HT-29 (cell line): ENCODE measurements around the gene SH2D4B. TPM values are rescaled to one million over a fixed set of nuclear protein-coding genes. Genes with fewer than 3 reads are reported as not detected.
A peak's percentile ranks its signal among the peaks of the same experiment; 100 is the strongest.

Experiments
- DNase-seq: peaks from one replicate; pipeline ENCODE4 v3.0.0-alpha.2; 2015; ENCODE audit warnings: low spot score
- total RNA-seq: library from RNA; depleted of rRNA; stranded (reverse); fragments of >200 nt; shearing (Covaris generic); gene quantifications from 2 replicates; pipeline ENCODE4 v1.2.3, GENCODE V29; 2014

SH2D4B gene
- total RNA-seq, 1 experiment from 2014 or later = not detected

DNA sequence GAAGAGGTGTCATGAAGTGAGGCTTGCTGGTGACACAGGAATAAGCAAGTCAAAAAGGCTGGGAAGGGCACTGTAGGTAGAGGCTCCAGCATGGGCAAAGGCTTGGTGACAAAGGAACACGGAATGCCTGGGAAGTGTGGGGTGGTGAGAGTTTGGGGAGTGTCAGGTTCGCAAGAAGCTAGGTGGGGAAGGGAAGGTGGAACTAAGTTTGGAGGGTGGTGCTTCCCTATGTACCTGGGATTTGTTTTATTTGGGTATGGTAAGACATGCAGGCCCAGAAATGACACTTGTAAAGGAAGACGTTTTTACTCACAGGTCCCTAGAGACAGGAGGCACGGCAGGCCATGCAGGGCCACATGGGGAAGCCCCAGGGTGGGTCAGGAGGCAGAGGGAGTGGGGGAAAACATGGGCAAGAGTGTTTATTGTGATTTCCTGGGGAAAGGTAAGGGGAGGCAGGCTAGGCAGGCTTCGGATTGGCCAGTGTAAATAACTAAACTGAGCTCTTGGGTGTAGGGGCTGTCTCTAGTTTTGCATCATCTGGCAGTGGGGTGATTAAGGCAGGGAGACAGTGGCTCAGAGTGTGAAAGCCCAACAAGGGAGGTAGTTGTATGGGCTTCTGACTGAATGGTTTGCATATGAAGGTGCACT lies 52.1 kb downstream of the SH2D4B start:
- no peak for DNase-seq

DNA sequence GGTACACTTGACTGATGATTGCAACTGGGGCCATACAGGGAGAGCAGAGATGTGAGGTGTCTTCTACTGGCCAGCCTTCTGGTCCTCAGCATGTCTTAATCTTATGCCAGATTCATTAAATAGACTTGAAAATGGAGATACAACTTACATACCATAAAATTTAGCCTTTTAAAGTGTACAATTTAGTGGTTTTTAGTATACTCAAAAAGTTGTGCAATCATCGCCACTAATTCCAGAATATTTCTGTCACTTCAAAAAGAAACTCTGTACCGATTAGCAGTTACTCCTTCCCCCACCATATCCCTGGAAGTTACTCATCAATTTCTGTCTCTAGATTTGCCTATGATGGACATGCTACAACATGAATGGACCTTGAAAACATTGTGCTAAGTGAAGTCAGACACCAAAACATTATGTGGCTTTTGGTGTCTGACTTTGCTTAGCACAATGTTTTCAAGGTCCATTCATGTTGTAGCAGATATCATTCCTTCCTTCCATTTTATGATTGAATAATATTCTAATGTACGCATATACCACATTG lies 53.0 kb downstream of the SH2D4B start:
- no peak for DNase-seq

DNA sequence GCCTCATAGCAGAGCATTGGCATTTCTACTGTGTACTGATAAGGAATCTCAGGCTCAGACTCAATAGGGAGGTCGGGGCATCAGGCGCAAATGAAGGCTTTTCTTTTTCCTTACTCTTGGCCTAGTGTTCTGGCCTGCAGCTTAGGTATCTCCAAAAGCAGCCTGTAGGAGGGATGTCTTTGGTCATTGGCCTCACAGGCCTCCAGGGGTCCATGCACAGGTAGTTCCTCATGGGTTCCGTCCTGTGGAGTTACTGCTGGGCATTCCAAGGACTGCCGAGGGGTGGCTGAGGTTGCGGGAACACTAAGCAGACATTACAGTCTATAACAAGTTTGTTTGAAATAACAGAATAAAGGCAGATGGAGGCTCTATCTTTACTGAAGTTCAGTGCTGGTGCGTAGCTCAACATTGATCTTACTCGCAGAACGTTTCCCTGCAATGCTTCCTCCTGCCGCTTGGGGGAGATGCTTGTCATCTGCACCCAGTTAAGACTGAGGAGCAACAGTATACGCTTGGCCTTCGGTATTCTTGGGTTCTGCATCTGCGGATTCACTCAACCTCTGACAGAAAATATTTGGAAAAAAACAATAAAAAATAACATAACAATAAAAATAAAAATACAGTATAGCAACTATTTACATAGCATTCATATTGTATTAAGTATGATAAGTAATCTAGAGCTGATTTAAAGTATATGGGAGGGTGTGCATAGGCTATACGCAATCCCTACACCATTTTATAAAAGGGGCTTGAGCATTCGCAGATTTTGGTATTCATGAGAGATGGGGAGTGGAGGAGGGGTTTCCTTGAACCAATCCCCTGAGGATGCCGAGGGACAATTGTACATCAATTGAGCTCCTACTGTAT lies 58.9 kb downstream of the SH2D4B start:
- DNase-seq = peak; percentile 57

DNA sequence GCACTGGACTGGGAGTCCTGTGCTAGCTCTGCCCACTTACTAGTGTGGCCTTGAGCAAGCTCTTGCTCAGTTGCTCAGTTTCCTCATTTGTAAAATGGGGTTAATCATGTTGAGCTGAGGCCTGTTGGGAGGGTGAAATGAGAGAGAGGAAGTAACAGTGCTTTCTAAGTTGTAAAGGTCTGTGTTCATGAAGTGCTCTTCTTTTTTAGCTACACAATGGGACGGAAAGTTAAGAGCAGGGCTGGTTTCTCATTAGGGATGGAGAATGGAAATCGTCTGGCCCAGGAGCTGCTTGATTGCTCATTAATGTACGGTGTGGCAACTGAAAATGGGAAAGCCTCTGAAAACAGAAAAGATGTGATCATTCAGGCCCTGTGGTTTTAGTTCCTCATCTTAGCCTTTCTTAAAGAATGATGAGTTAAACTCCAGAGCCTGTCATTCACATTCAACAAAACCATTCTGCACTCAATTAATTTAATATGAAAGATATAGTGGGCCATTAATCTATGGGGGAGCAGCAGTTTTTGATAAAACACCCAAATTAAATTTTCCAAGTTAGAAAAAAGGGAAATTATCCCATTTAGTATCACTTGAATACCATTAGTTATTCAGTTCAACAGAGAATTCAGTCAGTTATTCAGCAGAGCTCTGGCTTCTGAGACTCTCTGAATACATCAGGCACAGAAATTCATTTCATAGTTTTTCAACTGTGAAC lies 60.5 kb downstream of the SH2D4B start:
- no peak for DNase-seq

DNA sequence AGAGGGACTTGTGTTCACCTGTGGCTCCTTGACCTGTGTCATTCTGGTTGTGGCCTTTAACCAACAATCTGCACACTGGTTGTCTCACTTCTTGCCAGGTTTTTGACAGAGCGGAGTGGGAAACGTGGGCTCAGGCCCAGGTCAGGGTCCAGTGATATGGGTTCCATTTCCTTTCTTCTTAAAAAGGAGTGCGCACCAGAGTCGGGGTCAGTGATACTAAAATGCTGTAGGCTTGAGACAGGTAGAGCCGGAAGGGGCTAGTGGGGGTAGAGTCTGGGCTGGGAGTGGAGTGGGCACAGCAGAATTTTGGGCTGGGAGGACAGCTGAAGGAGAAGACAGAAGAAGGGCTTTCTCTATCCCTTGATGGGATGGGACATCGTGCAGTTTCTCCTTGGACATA lies 61.2 kb downstream of the SH2D4B start:
- DNase-seq = no peak

DNA sequence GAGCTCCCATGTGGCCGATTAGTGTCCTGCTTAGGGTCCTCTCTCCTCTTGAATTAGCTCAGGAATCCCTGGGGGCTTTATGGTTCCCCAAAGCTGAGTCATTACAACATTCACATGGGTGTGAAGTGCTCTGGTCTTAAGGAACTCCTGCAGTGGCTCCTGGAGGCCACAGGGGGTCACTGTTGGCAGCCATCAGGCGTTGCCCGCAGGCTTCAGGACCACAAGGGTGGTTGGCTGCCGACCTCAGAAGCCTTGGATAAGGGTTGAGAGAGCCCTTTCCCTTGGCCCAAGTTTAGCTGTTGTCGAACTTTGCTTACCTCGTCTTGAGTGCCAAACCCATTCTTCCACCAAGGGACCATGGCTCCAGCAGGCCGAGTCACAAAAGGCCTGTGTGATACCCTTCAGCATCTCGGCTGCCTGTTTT lies 61.7 kb downstream of the SH2D4B start:
- peak; percentile 64 for DNase-seq

DNA sequence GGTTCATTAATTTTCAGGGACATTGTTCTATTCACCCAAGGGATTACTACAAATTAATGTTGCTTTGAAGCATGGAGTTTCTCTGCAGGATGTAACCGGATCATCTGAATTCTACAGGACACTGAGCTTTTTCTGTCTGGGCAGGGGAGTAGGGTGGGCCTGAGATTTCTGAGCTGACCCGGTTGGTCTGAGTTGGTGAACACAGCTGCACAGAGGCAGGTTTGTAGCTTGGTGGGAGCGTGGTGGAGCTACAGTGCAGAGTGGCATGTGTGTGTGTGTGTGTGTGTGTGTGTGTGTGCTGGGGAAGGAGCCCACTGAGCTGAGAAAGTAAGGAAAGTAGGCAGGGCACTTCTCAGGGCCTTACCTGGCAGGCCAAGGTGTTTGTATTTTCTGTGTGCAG lies 62.6 kb downstream of the SH2D4B start:
- DNase-seq = no peak

DNA sequence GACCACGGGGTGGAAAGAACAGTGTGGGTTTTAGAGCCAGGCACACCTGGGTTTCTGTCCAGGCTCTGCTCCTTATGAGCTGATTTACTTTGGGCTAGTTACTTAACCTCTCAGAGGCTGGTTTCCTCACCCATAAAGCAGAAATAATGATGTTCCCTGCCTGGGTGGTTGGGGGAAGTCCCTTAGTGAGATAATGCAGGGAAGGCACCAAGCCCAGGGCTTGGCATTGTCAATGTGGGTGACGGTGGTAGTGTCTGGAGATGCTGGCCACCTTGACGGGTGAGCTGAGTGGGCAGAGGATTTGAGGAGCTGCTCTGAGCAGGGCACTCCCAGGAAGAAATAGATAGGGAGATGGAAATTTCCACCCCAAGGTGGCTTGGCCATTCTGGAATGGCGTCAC lies 65.2 kb downstream of the SH2D4B start:
- DNase-seq = no peak

DNA sequence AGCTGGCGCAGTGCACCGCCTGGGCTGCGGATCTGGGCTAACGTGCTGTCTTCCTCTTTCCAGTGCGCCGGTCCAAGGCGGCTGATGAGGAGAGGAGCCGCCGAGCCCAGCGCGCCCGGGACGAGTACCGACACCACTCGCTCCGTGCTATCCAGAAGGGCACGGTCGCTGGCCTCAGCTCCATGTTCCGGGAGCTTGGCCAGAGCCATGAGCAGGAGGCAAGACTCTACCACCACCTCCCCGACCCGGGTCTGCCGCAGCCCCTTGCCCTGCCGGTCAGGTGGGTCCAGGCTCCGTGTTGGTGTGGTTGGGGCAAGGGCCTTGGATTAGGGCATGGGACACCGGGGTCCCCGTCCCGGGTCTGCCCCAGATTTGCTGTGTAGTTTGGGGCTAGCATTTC lies 65.8 kb downstream of the SH2D4B start:
- DNase-seq = no peak

DNA sequence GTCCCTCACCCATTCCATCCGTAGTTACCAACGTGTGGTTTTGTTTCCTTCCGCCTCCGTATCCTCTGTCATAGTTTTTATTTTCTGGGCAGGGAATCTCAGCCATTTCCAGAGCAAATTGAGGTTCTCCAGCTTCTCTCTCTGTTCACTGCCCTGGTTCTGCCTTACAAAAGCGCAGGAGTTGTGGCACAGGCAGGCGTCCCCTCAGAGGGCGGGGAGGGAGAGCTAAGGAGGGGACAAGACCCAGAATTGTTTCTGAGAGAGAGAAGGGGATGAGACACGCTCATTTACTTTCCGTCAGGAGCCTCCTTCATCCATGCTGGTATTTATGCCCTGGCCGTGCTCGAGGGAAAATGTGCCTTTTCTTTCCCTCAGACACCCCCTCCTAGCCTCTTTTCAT lies 71.0 kb downstream of the SH2D4B start:
- DNase-seq = no peak

DNA sequence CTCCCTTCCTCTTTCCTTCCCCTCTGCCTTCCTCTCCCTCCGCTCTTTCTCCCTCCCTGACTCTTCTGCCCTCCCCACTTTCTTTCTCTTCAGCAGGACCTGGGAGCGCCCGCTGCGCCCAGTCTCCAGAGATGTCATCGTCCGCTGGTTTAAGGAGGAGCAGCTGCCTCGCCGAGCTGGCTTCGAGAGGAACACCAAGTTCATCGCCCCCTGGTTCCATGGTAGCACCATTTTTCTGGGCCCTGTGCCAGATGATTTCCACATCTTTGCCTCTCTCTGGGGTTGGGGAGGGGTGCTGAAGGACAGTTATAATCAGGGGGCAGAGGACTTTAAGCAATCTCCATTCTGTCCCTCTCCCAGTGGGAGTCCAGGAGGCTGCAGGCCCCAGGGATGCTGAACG lies 71.6 kb downstream of the SH2D4B start:
- no peak for DNase-seq

DNA sequence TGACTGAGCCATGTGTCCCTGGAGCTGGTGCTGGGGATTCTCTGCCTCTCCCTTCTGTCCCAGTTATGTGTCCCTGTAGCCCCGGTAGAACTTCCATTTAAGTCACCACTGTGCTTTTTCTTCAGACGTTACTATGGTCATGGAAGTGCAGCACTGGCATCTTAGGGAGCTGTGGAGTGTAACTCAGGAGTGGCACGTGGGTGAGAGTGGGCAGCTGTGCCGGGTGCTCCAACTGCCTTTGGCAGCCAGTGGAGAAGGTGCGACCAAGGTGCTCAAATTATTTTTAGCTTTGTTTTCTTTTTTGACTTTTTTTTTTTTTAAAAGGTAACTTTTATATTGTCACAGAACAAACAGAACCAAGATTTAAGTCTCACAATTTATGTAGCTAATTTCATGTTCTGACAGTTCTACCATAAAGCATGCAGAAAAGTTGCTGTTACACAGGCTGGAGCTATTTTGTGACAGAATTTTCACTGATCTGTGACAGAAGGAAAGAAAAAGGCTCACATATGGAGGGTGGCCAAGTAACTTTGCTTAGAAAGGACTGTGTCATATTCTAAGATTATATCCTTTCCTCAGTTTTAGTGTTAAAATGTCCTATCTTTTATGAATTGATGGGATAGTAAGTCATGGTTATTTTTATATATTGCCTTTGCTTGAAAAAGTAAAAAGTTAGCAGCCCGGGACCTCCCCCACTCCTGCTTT lies 73.9 kb downstream of the SH2D4B start:
- no peak for DNase-seq

DNA sequence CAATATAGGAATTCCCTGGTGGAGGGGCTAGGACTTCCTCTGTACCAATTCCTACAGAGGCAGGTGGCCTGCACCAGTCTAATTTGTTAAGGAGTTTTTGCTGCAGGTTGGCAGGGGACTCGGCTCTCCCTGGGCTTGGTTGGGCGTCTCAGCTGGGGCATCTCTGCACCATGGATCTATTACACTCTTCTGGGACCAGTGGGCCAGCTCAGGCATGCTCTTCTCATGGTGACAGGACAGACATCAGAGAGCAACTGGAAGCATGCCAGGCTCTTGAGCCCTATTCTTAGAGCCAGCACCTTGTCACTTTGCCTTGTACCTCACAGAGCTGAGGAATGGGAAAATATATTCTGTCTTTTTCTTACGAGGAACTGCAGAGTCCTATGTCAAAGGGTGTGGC lies 74.6 kb downstream of the SH2D4B start:
- no peak for DNase-seq

DNA sequence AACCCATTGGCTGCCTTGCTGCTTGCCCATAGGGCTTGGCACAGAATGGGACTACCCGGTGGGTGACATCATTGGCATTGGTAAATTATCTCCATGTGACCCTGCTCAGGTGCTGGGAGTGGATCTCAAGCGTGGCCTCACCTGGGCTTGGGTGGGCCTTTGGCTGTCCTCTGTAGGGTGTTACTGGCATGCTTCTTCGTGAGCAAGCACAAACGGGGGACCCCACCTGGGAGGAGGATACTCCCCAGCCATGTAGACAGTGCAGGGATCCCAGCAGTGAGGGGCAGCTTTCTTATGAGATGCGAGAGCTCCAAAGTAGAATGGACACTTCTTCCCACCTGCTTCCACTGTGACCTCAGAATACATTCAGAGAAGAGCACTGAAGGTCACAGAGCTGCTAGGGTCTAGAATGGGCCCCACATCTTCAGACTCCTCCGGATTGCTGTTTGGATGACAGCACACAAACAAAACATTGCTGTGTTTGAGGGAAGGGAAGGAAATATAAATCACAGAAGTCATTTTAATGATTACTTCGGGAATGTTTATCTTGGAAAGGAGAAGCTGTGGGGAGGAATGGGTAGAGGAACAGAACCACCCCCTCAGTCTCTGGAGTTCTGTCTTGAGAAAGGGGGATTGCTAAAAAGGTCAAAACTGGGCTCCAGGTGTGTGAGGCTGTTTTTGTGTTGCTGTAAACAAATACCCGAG lies 75.9 kb downstream of the SH2D4B start:
- no peak for DNase-seq

DNA sequence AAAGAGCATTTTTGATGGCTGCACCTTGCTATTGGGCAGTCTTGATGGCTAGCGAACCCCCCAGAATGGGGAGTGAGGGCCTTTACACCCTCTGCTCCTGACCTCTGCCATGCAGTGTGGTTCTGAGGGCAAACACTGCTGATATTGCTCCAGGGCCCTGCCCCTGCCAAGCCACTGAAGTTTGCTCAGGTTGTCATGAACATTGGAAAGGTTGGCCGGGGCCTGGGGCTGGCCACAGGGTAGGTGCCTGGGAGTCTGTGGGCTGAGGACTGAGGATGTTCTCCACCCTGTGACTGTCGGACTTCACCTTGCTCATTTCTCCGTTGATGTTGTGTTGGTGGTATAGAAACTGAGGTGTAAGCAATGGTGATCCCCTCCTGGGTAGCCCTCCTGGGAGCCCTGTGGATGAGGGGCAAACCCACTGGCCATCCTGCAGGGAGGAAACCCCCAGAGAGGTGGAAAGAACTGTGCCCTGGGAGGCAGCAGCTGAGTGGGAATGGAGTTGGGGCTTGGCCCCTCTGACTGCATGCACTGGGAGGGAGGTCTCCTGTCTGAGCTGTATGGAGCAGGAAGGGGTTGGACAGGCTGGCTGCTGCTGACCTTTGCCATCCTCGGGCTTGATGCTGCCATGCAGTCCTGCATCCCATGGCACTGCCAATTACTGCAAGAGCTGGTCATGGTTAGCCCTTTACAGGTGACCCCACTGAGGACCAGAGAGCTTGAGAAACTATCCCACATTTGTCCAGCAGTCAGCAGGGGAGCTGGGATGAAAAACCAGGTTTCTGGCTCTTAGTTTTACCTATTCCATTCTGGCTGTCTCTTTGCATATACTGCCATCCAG lies 77.1 kb downstream of the SH2D4B start:
- no peak for DNase-seq

DNA sequence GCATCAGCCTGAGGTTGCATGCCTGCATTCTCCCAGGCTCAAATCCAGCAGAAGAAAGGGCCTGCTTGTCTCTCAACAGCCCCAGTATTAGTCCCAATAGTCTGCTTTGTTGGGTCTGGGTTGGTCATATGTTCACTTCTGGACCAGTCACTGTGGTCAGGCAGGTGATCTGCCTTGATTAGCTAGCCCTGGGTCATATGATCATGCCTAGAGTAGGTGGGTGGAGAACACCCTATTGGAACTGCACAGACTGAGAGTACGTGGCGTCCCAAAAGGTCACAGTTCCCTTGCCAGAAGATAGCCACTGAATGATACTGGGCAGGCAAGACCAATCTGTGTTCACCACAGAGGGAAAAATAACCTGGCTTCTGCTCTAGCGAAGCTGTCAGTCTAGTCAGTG lies 80.1 kb downstream of the SH2D4B start:
- DNase-seq = no peak

DNA sequence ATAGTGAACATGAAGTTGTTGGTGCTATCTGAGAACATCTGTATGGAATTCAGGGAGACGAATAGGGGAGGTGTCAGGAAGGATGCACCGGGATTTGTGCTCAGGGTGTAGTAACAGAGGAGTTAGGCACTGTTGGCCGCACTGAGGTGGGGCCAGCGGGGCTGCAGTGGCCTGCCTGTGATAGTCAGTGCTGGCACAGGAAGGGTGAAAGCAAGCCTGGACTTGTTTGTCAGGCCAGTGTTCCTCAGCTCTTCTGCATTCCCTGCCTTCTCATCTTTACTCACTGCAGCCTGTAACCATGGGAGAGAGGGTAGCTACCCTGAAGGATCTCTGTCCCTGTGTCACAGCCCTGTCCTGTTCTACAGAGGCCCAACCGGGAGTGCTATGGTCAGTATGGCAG lies 81.3 kb downstream of the SH2D4B start:
- DNase-seq = no peak

DNA sequence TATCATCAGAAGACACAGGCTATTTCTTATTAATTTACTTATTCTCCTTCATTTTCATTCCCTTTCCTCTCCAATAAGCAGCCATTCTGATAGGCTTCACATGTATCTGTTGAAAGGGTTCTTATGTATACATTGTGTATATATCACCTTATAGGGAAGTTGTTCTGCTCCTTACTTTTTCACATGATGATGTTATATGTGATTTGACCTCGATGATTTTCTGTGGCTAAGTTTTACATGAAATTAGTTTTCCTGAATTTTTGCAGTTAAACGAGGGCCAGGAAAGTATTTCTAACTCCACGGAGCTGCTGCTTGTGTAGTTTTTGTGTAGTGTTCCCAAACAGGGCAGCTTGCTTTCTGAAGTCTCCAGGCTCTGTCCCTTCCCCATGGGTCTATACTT lies 84.5 kb downstream of the SH2D4B start:
- no peak for DNase-seq

DNA sequence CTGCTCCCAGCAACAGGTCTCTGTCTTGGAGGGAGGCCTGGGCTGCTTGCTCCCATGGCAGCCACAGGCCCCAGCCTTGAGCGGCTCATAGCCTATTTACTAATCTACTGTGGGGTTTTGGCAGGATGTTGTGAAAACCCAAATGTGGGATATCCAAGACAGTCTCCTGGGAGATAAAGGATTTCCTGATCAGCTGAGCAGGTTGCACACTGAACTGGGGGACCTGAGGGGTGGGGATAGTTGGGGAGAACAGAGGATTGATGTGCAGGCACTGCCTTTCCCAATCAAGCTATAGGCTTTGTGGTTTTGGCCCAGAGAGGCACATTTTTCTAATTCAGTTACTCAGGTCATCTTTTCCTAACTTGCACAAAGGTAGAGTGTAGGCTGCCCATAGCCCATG lies 92.6 kb downstream of the SH2D4B start:
- no peak for DNase-seq

DNA sequence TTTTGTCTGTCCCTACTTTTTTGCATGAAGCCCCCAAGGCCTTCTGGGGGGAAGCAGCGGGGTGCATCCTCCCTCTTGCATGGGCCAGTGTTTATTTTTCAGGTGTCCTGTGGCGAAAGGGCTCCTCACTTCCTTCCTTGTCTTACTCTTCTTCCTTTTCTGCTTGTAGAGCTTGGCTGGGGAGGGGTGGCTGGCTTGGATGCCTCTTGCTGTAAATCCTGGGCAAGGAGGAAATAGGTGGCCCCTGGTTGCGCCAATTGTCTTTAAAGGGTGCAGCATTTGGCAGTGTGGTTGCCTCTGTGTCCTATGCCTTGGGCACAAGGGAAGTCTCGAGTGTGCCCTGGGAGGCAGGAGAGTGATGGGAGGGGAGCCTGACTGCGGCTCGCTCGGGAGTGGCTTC lies 95.0 kb downstream of the SH2D4B start:
- DNase-seq = no peak
